Hindlimb muscle (tissue), 1 donor: ENCODE measurements around the gene ZSWIM1. TPM values are rescaled to one million over a fixed set of nuclear protein-coding genes. Genes with fewer than 3 reads are reported as not detected.
"Not testable (repeated sequence)": the region's sequence is repeated elsewhere in the genome, so short reads cannot be mapped to it uniquely, and the experiment has no call there.

ENCODE experiments used
- DNase-seq: peaks from one replicate; pipeline ENCODE4 v3.0.0-alpha.2; 2013
- polyA plus RNA-seq: library from polyadenylated mRNA; unstranded; fragments of 120-200 nt; gene quantifications from one replicate; pipeline ENCODE4 v1.2.1, GENCODE V29; 2013; ENCODE audit not compliant: insufficient read length

ZSWIM1 gene
- polyA plus RNA-seq, 1 donor, result 11.9 TPM

GRCh38 chr20:45857114-45857881, 23.7 kb upstream of the ZSWIM1 start, which contains the start of the genes ACOT8 and ZSWIM3:
Gene ACOT8, minus strand, starts transcription at chr20:45857392. Its CDS starts 77 bp downstream, at chr20:45857315.
Gene ZSWIM3, plus strand, starts transcription at chr20:45857614. Its CDS starts 212 bp downstream, at chr20:45857826.
- peak; percentile 100 for DNase-seq

GRCh38 chr20:45857882-45858216, 23.2 kb upstream of the ZSWIM1 start:
- no peak for DNase-seq

- DNase-seq, result no peak
Observed at GRCh38 chr20:45859916-45860315, 21.1 kb upstream of the ZSWIM1 start.

- no peak for DNase-seq
Observed at GRCh38 chr20:45860560-45861220, 20.3 kb upstream of the ZSWIM1 start.

- DNase-seq, result no peak
Observed at GRCh38 chr20:45861221-45862075, 19.6 kb upstream of the ZSWIM1 start.

GRCh38 chr20:45863543-45864470, 17.2 kb upstream of the ZSWIM1 start:
- no peak for DNase-seq

- no peak for DNase-seq
Observed at GRCh38 chr20:45866454-45866853, 14.6 kb upstream of the ZSWIM1 start.

GRCh38 chr20:45867136-45867818, 13.8 kb upstream of the ZSWIM1 start:
- DNase-seq, result no peak

GRCh38 chr20:45867819-45868176, 13.2 kb upstream of the ZSWIM1 start:
- no peak for DNase-seq

- DNase-seq, result no peak
Observed at GRCh38 chr20:45872626-45873025, 8.4 kb upstream of the ZSWIM1 start.

GRCh38 chr20:45873409-45874103, 7.5 kb upstream of the ZSWIM1 start:
- no peak for DNase-seq

GRCh38 chr20:45874104-45874481, 6.9 kb upstream of the ZSWIM1 start:
- DNase-seq, result not testable (repeated sequence)

- no peak for DNase-seq
Observed at GRCh38 chr20:45874576-45874975, 6.5 kb upstream of the ZSWIM1 start.

GRCh38 chr20:45878076-45878761, 2.8 kb upstream of the ZSWIM1 start:
- no peak for DNase-seq

GRCh38 chr20:45882469-45883099, 1.6 kb downstream of the ZSWIM1 start:
- no peak for DNase-seq

- DNase-seq, result no peak
Observed at GRCh38 chr20:45883100-45883469, 2.1 kb downstream of the ZSWIM1 start.

- no peak for DNase-seq
Observed at GRCh38 chr20:45886590-45887345, 5.7 kb downstream of the ZSWIM1 start.

- DNase-seq, result no peak
Observed at GRCh38 chr20:45887346-45887715, 6.3 kb downstream of the ZSWIM1 start, which contains the start of gene SPATA25. Gene SPATA25, minus strand, starts transcription at chr20:45887622. Its CDS starts 32 bp downstream, at chr20:45887590.

- DNase-seq, result no peak
Observed at GRCh38 chr20:45888681-45889080, 7.7 kb downstream of the ZSWIM1 start.
